B cell (primary cell): ENCODE measurements around the gene CRELD2.

Experiments
- EZH2 ChIP-seq: IDR thresholded peaks from 2 replicates; pipeline ENCODE4 v1.6.1; 2012; ENCODE audit warnings: borderline replicate concordance, low read depth, mild to moderate bottlenecking, moderate library complexity, low read length; ENCODE audit not compliant: insufficient read depth, poor library complexity, severe bottlenecking
- TF ChIP-seq, protein P1 (sequence below): fragments of 200-600 bp; IDR thresholded peaks from one replicate; pipeline ENCODE4 v1.8.0; 2022; ENCODE audit warnings: antibody characterized with exemption, mild to moderate bottlenecking

DNA sequence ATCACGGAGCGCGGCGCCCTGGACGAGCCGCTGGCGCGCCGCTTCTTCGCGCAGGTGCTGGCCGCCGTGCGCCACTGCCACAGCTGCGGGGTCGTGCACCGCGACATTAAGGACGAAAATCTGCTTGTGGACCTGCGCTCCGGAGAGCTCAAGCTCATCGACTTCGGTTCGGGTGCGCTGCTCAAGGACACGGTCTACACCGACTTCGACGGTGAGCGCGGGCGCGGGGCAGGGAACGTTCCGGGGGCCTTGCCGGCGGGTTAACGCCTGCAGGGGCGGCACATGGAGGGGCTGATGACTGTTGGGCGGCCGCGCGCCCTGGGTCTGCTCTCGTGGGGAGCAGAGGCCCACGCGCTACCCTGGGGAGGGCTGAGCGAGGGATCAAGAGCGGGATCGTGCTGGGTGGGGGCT, 43.2 kb downstream of the CRELD2 start:
- TF ChIP-seq, protein P1, sequence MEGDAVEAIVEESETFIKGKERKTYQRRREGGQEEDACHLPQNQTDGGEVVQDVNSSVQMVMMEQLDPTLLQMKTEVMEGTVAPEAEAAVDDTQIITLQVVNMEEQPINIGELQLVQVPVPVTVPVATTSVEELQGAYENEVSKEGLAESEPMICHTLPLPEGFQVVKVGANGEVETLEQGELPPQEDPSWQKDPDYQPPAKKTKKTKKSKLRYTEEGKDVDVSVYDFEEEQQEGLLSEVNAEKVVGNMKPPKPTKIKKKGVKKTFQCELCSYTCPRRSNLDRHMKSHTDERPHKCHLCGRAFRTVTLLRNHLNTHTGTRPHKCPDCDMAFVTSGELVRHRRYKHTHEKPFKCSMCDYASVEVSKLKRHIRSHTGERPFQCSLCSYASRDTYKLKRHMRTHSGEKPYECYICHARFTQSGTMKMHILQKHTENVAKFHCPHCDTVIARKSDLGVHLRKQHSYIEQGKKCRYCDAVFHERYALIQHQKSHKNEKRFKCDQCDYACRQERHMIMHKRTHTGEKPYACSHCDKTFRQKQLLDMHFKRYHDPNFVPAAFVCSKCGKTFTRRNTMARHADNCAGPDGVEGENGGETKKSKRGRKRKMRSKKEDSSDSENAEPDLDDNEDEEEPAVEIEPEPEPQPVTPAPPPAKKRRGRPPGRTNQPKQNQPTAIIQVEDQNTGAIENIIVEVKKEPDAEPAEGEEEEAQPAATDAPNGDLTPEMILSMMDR = no peak
- TF ChIP-seq EZH2 = no peak
